HL-60 (cell line): ENCODE data around the gene SPAG9.

Experiments
- CTCF ChIP-seq: IDR thresholded peaks from one replicate; pipeline ENCODE4 v1.5.1; 2011; ENCODE audit warnings: low read length, control low read depth, inconsistent platforms; ENCODE audit not compliant: insufficient read depth
- POLR2AphosphoS5 ChIP-seq: IDR thresholded peaks from 2 replicates; pipeline ENCODE4 v1.6.1; 2012; ENCODE audit warnings: low read depth

GRCh38 chr17:51000835-51001638, 119.6 kb downstream of the SPAG9 start:
- TF ChIP-seq CTCF (no peak), POLR2AphosphoS5 (no peak)
